Esophagus muscularis mucosa (tissue), 3 donors: ENCODE measurements around the gene SELENOM.

ENCODE experiments used
- CTCF ChIP-seq, 3 experiments: fragments of 200-600 bp in 2 of 3; fragments of 450-650 bp in 1 of 3; sonication (generic) in 2 of 3; IDR thresholded peaks; one replicate each; pipeline ENCODE4 v1.5.1; 2017 to 2019; ENCODE audit warnings: antibody characterized with exemption in 3 of 3, mild to moderate bottlenecking in 2 of 3, moderate library complexity in 1 of 3
- POLR2A ChIP-seq: fragments of 450-650 bp; IDR thresholded peaks from one replicate; pipeline ENCODE4 v1.6.1; 2017; ENCODE audit warnings: antibody characterized with exemption, moderate library complexity, mild to moderate bottlenecking, low read depth
- POLR2AphosphoS5 ChIP-seq, 2 donors: sonication (generic); formaldehyde crosslinking; IDR thresholded peaks; one replicate each; pipeline ENCODE4 v1.6.1; 2017; ENCODE audit warnings: antibody characterized with exemption in 2 of 2

- TF ChIP-seq CTCF (IDR thresholded peaks at IDR 0.05) (no peak), POLR2A (no peak), POLR2AphosphoS5 (IDR thresholded peaks at IDR 0.05) (no peak)
Measured at GRCh38 chr22:31077681-31078080, 29.7 kb downstream of the SELENOM start.
